GM08714 (cell line): Measurements from ENCODE around the gene ACAD9.

Source experiments
- H3K4me3 ChIP-seq: fragments of 200-500 bp; sonication (Bioruptor generic); 2 replicates; pipeline ENCODE4 v1.5.1; 2014; ENCODE audit warnings: mild to moderate bottlenecking, low read length, inconsistent platforms
- ZNF274 ChIP-seq: IDR thresholded peaks from 2 replicates; pipeline ENCODE4 v1.6.1; 2012; ENCODE audit warnings: mild to moderate bottlenecking, low read depth, low read length

Gene ACAD9

DNA sequence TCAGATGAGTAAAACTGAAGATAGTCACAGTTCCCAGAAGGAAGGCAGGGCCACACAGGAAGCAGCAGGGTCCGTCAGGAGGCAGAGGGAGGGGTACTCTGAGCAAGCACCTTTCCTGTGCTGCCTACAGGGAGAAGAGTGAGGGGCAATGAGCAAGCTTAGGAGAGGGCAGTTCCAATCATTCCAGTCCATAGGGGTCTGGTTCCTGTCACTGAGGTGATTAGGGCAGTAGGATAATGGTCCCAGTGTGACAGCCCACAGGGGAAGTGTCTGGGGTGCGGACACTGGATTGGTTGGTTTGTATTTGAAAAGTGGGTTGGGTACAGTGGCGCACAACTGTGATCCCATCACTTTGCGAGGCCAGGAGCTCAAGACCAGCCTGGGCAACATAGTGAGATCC is 7.1 kb upstream of the ACAD9 start:
- TF ChIP-seq ZNF274, result no peak
- no peak overlapping the region for H3K4me3 ChIP-seq

DNA sequence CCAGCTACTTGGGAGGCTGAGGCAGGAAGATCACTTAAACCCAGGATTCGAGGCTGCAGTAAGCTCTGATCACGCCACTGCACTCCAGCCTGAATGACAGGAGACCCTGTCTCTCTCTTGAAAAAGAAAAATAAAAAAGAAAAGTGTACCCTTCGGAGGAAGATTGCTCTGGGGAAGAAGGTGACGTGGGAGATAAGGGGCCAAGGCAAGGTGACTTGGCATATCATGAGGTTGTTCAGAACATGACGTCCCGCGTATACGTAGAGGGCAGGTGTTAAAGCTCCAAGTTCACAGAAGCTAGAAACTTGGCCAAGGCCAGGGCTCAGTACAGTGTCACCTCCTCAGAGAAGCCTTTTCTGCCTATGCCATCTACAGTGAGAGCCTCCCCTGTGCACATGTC is 6.7 kb upstream of the ACAD9 start:
- no peak for TF ChIP-seq ZNF274
- no peak overlapping the region for H3K4me3 ChIP-seq

DNA sequence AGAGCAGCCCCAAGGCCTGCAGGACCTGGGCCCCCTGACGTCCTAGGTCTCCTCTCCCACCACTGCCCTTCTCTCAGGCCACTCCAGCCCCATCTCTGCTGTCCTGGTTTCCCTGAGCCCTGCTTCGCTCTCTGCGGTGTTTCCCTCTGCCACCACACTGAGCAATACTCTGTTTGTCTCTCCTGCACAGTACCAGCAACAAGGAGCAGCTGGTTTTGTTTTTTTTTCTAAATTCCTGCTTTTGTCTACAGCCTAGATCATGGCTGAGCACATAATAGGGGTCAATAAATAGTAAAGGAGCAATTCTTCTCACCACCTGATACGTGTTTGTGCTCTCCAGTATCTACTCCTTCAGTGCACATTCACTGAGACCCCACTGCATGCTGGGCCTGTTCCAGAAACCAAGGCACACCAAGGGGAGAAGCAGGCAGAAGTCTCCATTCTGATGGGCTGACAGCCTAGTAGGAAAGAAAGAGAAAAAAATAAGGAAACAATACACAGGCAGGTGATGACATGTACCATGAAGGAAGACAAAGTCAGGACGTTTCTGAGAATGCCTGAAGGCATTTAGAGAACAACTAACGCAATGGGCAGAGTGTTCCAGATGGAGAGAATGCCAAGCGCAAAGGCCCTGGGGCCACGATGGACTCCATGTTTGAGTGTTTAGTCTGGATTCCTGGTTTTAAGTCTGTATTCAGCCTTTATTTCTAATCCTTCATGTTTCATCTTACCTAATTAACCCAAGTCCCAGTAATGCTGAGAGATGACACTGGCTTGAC is 6.0 kb upstream of the ACAD9 start:
- H3K4me3 ChIP-seq, result no peak overlapping the region
- TF ChIP-seq ZNF274, result no peak

DNA sequence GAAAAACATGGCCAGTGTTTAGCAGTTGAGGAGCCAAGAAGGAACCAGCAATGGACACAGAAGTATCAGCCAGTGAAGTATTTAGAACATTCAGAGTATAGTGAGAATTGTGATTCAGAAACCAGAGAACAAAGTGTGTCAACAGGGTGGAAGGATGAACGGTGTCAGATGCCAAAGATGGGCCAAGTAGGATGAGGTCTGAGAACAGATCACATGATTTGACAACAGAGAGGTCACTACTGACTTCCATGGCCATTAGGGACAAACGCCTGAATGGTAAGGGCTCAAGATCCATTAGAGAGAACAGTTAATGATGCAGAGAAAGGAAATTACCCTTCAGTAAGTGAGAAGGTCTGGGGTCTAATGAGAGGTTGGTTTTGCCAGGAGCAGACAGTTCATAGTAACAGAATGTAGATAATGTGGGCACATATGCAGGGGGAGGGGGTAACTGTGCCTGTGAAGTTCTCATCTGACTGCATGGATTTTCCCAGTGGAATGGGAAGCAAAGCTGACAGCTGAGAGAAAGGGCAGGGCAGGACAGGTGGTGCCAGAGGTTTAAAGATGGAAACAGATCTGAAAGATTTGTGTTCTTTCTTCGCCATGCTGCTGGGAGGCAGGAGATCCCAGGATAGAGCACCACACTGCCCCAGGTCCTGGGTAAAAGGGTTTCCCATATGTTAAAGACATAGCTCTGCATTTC is 4.8 kb upstream of the ACAD9 start:
- no peak for TF ChIP-seq ZNF274
- H3K4me3 ChIP-seq, result no peak overlapping the region

DNA sequence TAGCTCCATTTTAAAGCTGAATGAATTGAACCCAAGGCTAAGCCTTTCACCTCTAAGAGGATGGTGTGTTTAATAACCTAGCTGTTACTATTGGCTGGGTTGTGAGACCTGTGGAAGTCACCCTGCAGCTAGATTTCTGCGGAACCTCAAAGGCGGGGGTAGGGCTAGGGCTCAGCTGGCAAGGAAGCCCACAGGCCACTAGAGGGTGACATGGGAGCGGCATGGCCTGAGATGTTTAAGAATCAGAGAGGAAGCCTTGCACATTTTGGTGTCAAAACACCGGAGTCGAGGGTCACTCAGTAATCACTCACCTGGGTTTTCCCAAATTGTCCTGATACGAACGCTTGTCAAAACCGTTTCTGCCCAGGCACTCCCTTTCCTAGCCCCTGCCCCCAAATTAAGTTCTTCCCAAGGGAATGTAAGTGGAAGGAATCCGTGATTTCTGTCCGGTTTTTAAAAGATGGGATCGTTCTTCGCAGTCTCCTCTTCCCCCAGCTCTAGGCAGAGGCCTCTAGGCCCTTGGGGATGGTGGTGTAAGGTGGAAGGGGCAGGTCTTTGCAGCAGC is 3.8 kb upstream of the ACAD9 start:
- TF ChIP-seq ZNF274, result no peak
- H3K4me3 ChIP-seq, result no peak overlapping the region

DNA sequence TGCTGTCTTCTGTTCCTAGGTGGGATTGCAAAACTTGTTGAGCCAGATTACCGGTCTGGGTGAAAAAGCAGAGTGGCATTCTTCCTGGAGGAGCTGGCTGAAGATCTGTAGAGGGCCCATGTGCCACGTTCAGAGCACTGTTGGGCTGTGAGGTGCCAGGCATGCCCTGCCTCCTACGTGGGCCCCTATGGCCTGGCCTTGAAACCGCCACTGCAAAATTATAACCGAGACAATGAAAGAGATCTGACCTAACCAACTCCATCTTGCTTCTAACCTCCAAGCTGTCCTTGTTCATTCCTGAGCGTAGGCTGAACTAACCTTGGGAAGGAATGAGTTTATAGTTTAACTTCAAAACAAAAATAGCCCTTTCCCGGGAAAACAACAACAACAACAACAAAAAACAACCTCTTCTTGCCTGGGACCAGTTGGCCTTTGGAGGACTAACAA is 1.4 kb upstream of the ACAD9 start:
- H3K4me3 ChIP-seq, result peak overlapping the region; percentile 92
- TF ChIP-seq ZNF274, result no peak

DNA sequence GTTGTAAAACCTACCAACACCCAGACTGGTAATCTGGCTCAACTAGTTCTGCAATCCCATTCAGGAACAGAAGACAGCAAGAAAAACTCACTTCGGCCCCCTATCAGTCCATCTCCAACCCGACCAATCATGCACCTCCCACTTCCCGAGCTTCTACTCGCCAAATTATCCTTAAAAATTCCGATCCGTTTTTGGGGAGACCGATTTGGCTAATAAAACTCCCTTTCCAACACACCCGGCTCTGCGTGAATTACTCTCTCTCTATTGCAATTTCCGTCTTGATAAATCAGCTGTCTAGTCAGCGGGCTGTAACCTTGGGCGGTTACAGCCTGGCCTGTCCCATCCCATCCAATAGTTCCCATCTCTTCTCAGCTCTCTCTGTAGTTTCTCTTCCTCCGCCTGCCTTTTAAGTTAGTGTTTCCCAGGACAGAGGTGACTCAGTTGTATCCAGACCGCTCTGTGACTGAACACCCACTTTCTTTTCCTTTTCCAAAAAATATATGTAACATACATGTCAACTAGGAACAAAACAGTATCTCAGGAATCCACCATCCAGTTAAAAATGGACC is 780 bp upstream of the ACAD9 start:
- peak overlapping the region; percentile 92 for H3K4me3 ChIP-seq
- TF ChIP-seq ZNF274, result no peak

DNA sequence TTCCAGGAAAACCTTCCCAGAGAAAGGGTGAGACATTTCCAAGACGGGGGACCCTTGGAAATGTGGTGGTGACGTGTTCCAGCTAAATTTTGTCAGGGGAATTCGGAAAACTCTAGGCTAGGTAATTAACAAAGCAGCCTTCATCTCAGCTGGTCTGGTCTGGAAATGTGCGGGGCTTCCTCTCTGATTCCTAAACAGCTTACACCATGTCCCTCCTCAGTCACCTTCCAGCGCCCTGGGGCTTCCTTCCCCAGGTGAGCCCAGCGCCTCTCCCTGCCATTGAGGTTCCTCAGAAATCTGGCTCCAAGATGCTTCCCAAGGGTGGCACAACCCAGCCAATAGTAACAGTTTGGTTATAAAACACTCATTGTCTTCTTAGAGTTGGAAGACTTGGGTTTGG is 571 bp downstream of the ACAD9 start:
- peak overlapping the region; percentile 92 for H3K4me3 ChIP-seq
- no peak for TF ChIP-seq ZNF274

DNA sequence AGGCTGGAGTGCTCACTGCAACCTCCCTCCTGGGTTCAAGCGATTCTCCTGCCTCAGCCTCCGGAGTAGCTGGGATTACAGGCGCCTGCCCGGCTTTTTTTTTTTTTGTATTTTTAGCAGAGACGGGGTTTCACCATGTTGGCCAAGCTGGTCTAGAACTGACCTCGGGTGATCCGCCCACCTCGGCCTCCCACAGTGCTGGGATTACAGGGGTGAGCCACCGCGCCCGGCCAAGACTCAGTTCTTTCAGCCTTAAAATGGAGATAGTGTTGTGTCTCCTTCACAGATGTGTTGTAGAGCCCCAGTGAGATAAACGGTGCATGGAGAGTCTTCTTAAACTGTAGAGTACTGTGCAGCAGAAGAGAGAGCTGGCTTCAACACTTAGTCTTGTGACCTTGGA is 1.0 kb downstream of the ACAD9 start:
- H3K4me3 ChIP-seq, result peak overlapping the region; percentile 92

DNA sequence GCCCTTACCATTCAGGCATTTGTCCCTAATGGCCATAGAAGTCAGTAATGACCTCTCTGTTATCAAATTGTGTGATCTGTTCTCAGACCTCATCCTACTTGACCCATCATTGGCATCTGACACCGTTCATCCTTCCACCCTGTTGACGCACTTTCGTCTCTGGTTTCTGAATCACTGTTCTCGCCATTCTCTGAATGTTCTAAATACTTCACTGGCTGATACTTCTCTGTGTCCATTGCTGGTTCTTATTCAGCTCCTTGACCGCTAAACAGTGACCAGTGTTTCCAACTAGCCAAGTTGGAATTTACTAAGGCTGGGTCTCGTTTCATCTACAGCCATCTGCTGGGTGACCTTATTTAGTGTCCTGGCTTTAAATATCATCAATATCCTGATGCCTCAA is 2.2 kb downstream of the ACAD9 start:
- no peak overlapping the region for H3K4me3 ChIP-seq
- no peak for TF ChIP-seq ZNF274

DNA sequence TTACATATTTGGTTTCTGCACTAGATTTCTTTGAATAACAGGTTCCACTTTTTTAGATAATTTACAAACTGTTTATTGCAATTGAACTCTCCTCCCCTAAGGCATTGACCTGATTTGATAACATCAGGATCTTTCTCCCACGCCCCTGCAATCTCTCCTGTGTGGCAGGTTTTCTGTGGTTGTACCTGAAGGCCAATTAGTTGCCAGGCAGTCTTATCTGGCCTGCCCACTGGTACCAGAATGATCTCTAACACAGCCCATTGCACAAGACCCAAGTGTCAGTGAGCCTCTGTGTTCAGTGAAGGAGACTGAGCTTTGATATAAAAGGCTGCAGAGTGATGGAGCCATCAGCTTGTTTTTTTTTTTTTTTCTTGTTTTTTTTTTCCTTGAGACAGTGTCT is 3.3 kb downstream of the ACAD9 start:
- no peak for TF ChIP-seq ZNF274
- no peak overlapping the region for H3K4me3 ChIP-seq

DNA sequence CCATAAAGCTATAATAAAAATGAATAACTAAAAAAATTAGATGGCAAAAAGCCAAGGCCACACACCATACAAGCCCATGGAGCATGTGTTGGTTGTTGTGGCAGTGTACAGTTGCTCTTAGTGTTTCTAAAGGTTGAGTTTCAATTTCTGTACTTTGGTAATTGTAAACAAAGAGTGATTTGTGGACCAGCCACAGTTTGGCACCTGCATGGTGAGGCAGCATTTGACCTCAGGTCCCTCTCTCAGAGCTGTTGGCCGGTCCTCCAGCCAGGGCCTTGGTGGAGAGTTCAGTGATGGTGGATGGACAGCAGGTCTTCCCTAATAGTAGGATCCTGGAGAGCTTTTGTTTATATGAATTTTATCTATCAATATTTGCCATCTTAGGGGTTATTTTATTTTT is 5.6 kb downstream of the ACAD9 start:
- TF ChIP-seq ZNF274, result no peak
- no peak overlapping the region for H3K4me3 ChIP-seq

DNA sequence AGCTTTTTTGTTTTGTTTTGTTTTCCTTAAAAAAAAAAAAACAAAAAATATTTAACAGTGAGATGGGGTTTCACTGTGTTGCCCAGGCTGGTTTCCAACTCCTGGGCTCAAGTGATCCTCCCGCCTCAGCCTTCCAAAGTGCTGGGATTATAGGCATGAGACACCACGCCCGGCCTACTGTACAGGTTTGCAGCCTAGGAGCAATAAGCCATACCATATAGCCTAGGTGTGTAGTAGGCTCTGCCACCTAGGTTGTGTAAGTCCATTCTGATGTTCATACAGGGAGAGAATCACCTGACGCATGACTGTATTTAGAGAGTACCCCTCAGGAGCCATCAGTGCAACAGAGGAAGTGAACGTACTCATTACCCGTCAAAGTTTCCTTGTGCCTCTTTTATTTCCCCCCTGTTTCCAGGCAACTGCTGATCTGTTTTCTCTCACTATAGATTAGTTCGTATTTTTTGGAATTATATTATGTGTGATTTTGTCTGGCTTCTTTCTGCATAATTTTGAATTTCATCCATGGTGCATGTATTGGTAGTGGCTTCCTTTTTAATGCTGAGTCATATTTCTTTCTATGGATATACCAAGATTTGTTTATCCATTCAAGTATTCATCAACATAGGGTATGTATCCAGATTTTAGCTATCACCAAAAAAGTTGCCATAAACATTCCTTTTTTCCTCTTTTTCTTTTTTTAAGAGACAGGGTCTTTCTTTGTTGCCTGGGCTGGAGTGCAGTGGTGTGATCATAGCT is 9.9 kb downstream of the ACAD9 start:
- TF ChIP-seq ZNF274, result no peak

DNA sequence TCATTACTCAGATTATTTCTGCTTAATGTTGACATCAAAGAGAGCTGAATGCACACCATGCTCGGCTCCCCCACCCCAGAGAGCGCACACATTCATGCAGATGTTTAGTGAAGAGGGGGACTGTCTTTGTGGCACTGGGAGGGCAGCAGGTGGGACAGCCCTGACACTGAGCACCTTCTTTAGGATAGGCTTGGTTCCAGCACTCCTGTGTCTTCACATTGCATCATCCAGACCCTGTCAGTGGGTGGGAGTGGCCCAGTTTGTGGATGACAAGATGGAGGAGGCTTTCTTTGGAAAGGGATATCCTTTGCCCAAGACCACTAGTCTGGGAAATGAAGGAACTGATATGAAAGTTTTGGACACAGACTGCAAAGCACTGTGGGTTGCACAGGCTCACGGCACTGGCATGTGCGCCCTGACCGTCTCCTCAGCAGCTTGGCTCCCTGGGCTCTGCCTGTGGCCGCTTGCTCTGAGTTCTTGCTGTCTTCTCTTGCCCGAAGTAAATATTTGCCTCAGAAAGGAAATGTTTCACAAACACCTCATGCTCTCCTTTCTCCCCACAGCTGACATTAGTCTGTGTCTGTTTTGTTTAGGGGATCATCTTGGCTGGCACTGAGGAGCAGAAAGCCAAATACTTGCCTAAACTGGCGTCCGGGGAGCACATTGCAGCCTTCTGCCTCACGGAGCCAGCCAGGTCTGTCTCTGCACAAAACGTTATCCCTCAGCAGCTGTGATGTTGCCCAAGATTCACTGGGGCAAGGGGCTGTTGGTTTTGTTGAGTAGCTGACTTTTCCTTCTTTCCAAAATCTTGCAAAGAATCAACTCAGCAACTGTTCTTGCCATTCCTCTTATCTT is 16.6 kb downstream of the ACAD9 start:
- no peak for TF ChIP-seq ZNF274
- no peak overlapping the region for H3K4me3 ChIP-seq

More for the DNA sequence above, 9.9 kb downstream of the ACAD9 start:
- H3K4me3 ChIP-seq, result no peak overlapping the region
